ENCODE data around the gene PRUNE2.
A peak's percentile ranks its signal among the peaks of the same experiment; 100 is the strongest.

Gene PRUNE2

GRCh38 chr9:76585487-76586389 lies 320.2 kb downstream of the PRUNE2 start:
- ChIA-PET CTCF (interaction anchor here (0.8 to 1.5 kb wide), 2 partner anchors 13 to 73 kb away, joined by 3 read pairs; no protein-coding TSS in a partner anchor), POLR2A (no interaction called here)
- no peak for DNase-seq (ENCODE audit: extremely low spot score)
- no peak for TF ChIP-seq CTCF (IDR thresholded peaks at IDR 0.05; ENCODE audit: control extremely low read depth, extremely low read depth, low read depth, missing control alignments)

- CTCF ChIA-PET, result interaction anchor here (2.4 kb wide), 1 partner anchor 9 kb away, joined by 6 read pairs; no protein-coding TSS in a partner anchor
- TF ChIP-seq CTCF (IDR thresholded peaks at IDR 0.05; ENCODE audit: control extremely low read depth, extremely low read depth, low read depth, missing control alignments), result no peak
- POLR2A ChIA-PET, result no interaction called here
- no peak for DNase-seq (ENCODE audit: extremely low spot score)
Observed at GRCh38 chr9:76583256-76583655, 322.7 kb downstream of the PRUNE2 start.

- CTCF ChIA-PET, result no interaction called here
Observed at GRCh38 chr9:76581731-76582130, 324.2 kb downstream of the PRUNE2 start.

GRCh38 chr9:76580820-76581219 lies 325.1 kb downstream of the PRUNE2 start:
- ChIA-PET POLR2A (no interaction called here), CTCF (interaction anchor here (1.2 to 1.4 kb wide), 3 partner anchors 11 to 55 kb away, joined by 3 to 4 read pairs (median 3); no protein-coding TSS in a partner anchor)
- no peak for TF ChIP-seq CTCF (IDR thresholded peaks at IDR 0.05; ENCODE audit: control extremely low read depth, extremely low read depth, low read depth, missing control alignments)
- no peak for DNase-seq (ENCODE audit: extremely low spot score)

More at GRCh38 chr9:76581731-76582130, 324.2 kb downstream of the PRUNE2 start:
- POLR2A ChIA-PET, result no interaction called here
- TF ChIP-seq CTCF (IDR thresholded peaks at IDR 0.05; ENCODE audit: control extremely low read depth, extremely low read depth, low read depth, missing control alignments), result no peak
- DNase-seq (ENCODE audit: extremely low spot score), result no peak

- ChIA-PET POLR2A (no interaction called here), CTCF (interaction anchor here (1.2 to 1.4 kb wide), 4 partner anchors 12 to 55 kb away, joined by 3 to 4 read pairs (median 3); no protein-coding TSS in a partner anchor)
- no peak for TF ChIP-seq CTCF (IDR thresholded peaks at IDR 0.05; ENCODE audit: control extremely low read depth, extremely low read depth, low read depth, missing control alignments)
- DNase-seq (ENCODE audit: extremely low spot score), result no peak
Observed at GRCh38 chr9:76580188-76580587, 325.7 kb downstream of the PRUNE2 start.

- CTCF ChIA-PET, result interaction anchor here (0.8 to 3.3 kb wide), 9 partner anchors 9 to 129 kb away, joined by 3 to 12 read pairs (median 4); partner anchors contain the start of gene GCNT1
Observed at GRCh38 chr9:76576344-76576743, 329.6 kb downstream of the PRUNE2 start.

More at GRCh38 chr9:76576344-76576743, 329.6 kb downstream of the PRUNE2 start:
- POLR2A ChIA-PET, result no interaction called here
- no peak for TF ChIP-seq CTCF (IDR thresholded peaks at IDR 0.05; ENCODE audit: control extremely low read depth, extremely low read depth, low read depth, missing control alignments)
- DNase-seq (ENCODE audit: extremely low spot score), result peak; percentile 76

Measured in GM10248 (cell line).